ENCODE results near the gene LOXHD1.

LOXHD1 gene

GRCh38 chr18:46481048-46481846 lies 175.8 kb downstream of the LOXHD1 start:
- no peak for DNase-seq (ENCODE audit: low read depth, low spot score)

- DNase-seq (ENCODE audit: low read depth, low spot score) = no peak
Observed at GRCh38 chr18:46480226-46480625, 176.8 kb downstream of the LOXHD1 start.

GRCh38 chr18:46478796-46479195 lies 178.2 kb downstream of the LOXHD1 start:
- DNase-seq (ENCODE audit: low read depth, low spot score) = no peak

GRCh38 chr18:46477425-46478011 lies 179.5 kb downstream of the LOXHD1 start:
- DNase-seq (ENCODE audit: low read depth, low spot score) = no peak

GRCh38 chr18:46475390-46475752 lies 181.6 kb downstream of the LOXHD1 start:
- no peak for DNase-seq (ENCODE audit: low read depth, low spot score)

GRCh38 chr18:46474487-46475389 lies 182.3 kb downstream of the LOXHD1 start:
- DNase-seq (ENCODE audit: low read depth, low spot score) = no peak

- DNase-seq (ENCODE audit: low read depth, low spot score) = no peak
Observed at GRCh38 chr18:46471809-46472498, 185.1 kb downstream of the LOXHD1 start.

GRCh38 chr18:46470714-46471113 lies 186.3 kb downstream of the LOXHD1 start:
- DNase-seq (ENCODE audit: low read depth, low spot score) = no peak

- DNase-seq (ENCODE audit: low read depth, low spot score) = no peak
Observed at GRCh38 chr18:46469186-46469915, 187.7 kb downstream of the LOXHD1 start.

- no peak for DNase-seq (ENCODE audit: low read depth, low spot score)
Observed at GRCh38 chr18:46468426-46469180, 188.4 kb downstream of the LOXHD1 start.

- DNase-seq (ENCODE audit: low read depth, low spot score) = no peak
Observed at GRCh38 chr18:46466234-46467160, 190.5 kb downstream of the LOXHD1 start.

GRCh38 chr18:46464926-46465655 lies 191.9 kb downstream of the LOXHD1 start:
- no peak for DNase-seq (ENCODE audit: low read depth, low spot score)

GRCh38 chr18:46462523-46462922 lies 194.5 kb downstream of the LOXHD1 start:
- DNase-seq (ENCODE audit: low read depth, low spot score) = no peak

- DNase-seq (ENCODE audit: low read depth, low spot score) = no peak
Observed at GRCh38 chr18:46461993-46462392, 195.0 kb downstream of the LOXHD1 start.

- no peak for DNase-seq (ENCODE audit: low read depth, low spot score)
Observed at GRCh38 chr18:46460754-46461153, 196.3 kb downstream of the LOXHD1 start.

- DNase-seq (ENCODE audit: low read depth, low spot score) = no peak
Observed at GRCh38 chr18:46459789-46460455, 197.1 kb downstream of the LOXHD1 start.

GRCh38 chr18:46458472-46458871 lies 198.5 kb downstream of the LOXHD1 start:
- DNase-seq (ENCODE audit: low read depth, low spot score) = no peak

- no peak for DNase-seq (ENCODE audit: low read depth, low spot score)
Observed at GRCh38 chr18:46456691-46457090, 200.3 kb downstream of the LOXHD1 start.

Measured in iPS DF 19.7 (cell line).